Calu3 (cell line): ENCODE data around the gene KIAA0040. TPM values are rescaled to one million over a fixed set of nuclear protein-coding genes. Genes with fewer than 3 reads are reported as not detected.

Experiments
- BruUV-seq: library from RNA; stranded (reverse); fragments of 400-500 nt; replicated peaks from 2 replicates; lab custom pipeline; 2021; lab: Mats Ljungman, UMichigan
- CTCF ChIA-PET: fragments of 300-600 bp; sonication (Branson Sonifier 250); formaldehyde crosslinking; loops from one replicate; lab custom pipeline; 2022; ENCODE audit warnings: antibody characterized with exemption; lab: Charles Lee
- DNase-seq: peaks from one replicate; pipeline ENCODE4 v3.0.0; 2022
- H3K27ac Mint-ChIP-seq: one replicate; pipeline ENCODE4 v1.8.0; 2022; ENCODE audit warnings: mixed read lengths; ENCODE audit not compliant: unreplicated experiment
- H3K27me3 Mint-ChIP-seq: one replicate; pipeline ENCODE4 v1.8.0; 2022; ENCODE audit warnings: mixed read lengths; ENCODE audit not compliant: unreplicated experiment
- H3K36me3 Mint-ChIP-seq: one replicate; pipeline ENCODE4 v1.8.0; 2022; ENCODE audit warnings: mild to moderate bottlenecking, moderate library complexity, mixed read lengths; ENCODE audit not compliant: insufficient read depth, unreplicated experiment
- H3K4me1 Mint-ChIP-seq: one replicate; pipeline ENCODE4 v1.8.0; 2022; ENCODE audit warnings: mild to moderate bottlenecking, low read depth, mixed read lengths; ENCODE audit not compliant: unreplicated experiment
- H3K4me3 Mint-ChIP-seq: one replicate; pipeline ENCODE4 v1.8.0; 2022; ENCODE audit warnings: mild to moderate bottlenecking, low read depth, moderate library complexity, mixed read lengths; ENCODE audit not compliant: unreplicated experiment
- H3K9me3 Mint-ChIP-seq: one replicate; pipeline ENCODE4 v1.8.0; 2022; ENCODE audit warnings: low read depth, mixed read lengths; ENCODE audit not compliant: unreplicated experiment
- CTCF ChIP-seq: fragments of 200-600 bp; IDR thresholded peaks from one replicate; pipeline ENCODE4 v1.8.0; 2022; ENCODE audit warnings: antibody characterized with exemption; ENCODE audit not compliant: unreplicated experiment
- intact Hi-C: fragments of 100-400 bp; cut with micrococcal nuclease; formaldehyde crosslinking; loops from one replicate; pipeline ENCODE4 v1.10.0; 2022; ENCODE audit not compliant: unreplicated experiment
- total RNA-seq: library from RNA; stranded (reverse); gene quantifications from 2 replicates; pipeline ENCODE4 v1.2.3, GENCODE V29; 2022

The KIAA0040 gene
- total RNA-seq, 1 experiment from 2014 or later = 33.4 TPM

GRCh38 chr1:175219774-175220173 lies 27.2 kb upstream of the KIAA0040 start:
- no peaks in the 10 kb centered on the region for H3K36me3 Mint-ChIP-seq
- DNase-seq = no peak
- intact Hi-C loops = no loop called here

GRCh38 chr1:175218786-175219434 lies 26.3 kb upstream of the KIAA0040 start:
- Mint-ChIP-seq H3K27me3 (no peaks in the 10 kb centered on the region), H3K4me1 (peaks cover 8% of the 10 kb centered on the region), H3K36me3 (no peaks in the 10 kb centered on the region), H3K27ac (no peak overlapping the region), H3K4me3 (no peak overlapping the region), H3K9me3 (peaks cover 3% of the 10 kb centered on the region)
- intact Hi-C loops = no loop called here
- CTCF ChIA-PET = no interaction called here
- DNase-seq = no peak
- no TSS peak for BruUV-seq
- TF ChIP-seq CTCF = no peak

More at GRCh38 chr1:175219774-175220173, 27.2 kb upstream of the KIAA0040 start:
- Mint-ChIP-seq H3K4me3 (no peak overlapping the region), H3K4me1 (peaks cover 8% of the 10 kb centered on the region), H3K27me3 (no peaks in the 10 kb centered on the region), H3K27ac (no peak overlapping the region), H3K9me3 (no peaks in the 10 kb centered on the region)
- TF ChIP-seq CTCF = no peak
- BruUV-seq = no TSS peak
- CTCF ChIA-PET = interaction anchor here (0.9 kb wide), 1 partner anchor 68 kb away, joined by 3 read pairs; no protein-coding TSS in a partner anchor

- H3K4me3 Mint-ChIP-seq = no peak overlapping the region
- CTCF ChIA-PET = interaction anchor here (0.6 kb wide), 1 partner anchor 159 kb away, joined by 3 read pairs; no protein-coding TSS in a partner anchor
- no peak overlapping the region for H3K27ac Mint-ChIP-seq
- TF ChIP-seq CTCF = no peak
- H3K9me3 Mint-ChIP-seq = peaks cover 7% of the 10 kb centered on the region
- no peaks in the 10 kb centered on the region for H3K36me3 Mint-ChIP-seq
- H3K27me3 Mint-ChIP-seq = no peaks in the 10 kb centered on the region
- no peak for DNase-seq
- intact Hi-C loops = no loop called here
- BruUV-seq = no TSS peak
- H3K4me1 Mint-ChIP-seq = peaks cover 8% of the 10 kb centered on the region
Observed at GRCh38 chr1:175217721-175218531, 25.4 kb upstream of the KIAA0040 start.

GRCh38 chr1:175216444-175216843 lies 23.9 kb upstream of the KIAA0040 start:
- intact Hi-C loops = no loop called here
- no peaks in the 10 kb centered on the region for H3K27me3 Mint-ChIP-seq
- peaks cover under 1% of the 10 kb centered on the region for H3K4me1 Mint-ChIP-seq
- H3K4me3 Mint-ChIP-seq = no peak overlapping the region
- H3K36me3 Mint-ChIP-seq = no peaks in the 10 kb centered on the region
- CTCF ChIA-PET = interaction anchor here (1.2 to 1.7 kb wide), 2 partner anchors 62 to 66 kb away, joined by 4 read pairs; no protein-coding TSS in a partner anchor
- no peak for TF ChIP-seq CTCF
- no peak for DNase-seq
- H3K27ac Mint-ChIP-seq = no peak overlapping the region
- no TSS peak for BruUV-seq
- peaks cover 7% of the 10 kb centered on the region for H3K9me3 Mint-ChIP-seq
